ENCODE data around the gene DNAH14. TPM values are rescaled to one million over a fixed set of nuclear protein-coding genes. Genes with fewer than 3 reads are reported as not detected.

DNAH14 gene
- total RNA-seq, 2 experiments from 2014 or later: 0.27 to 0.34 TPM

- Mint-ChIP-seq H3K27ac (no peak overlapping the region), H3K4me3 (no peak overlapping the region), H3K9me3 (peaks cover 8% of the 10 kb centered on the region), H3K36me3 (ENCODE audit: low read depth) (no peaks in the 10 kb centered on the region), H3K27me3 (peaks cover 21% of the 10 kb centered on the region), H3K4me1 (ENCODE audit: low read depth) (no peaks in the 10 kb centered on the region)
- ChIA-PET CTCF (no interaction called here), POLR2A (interaction anchor here (0.6 kb wide), 1 partner anchor 57 kb away, joined by 3 read pairs; no protein-coding TSS in a partner anchor)
- TF ChIP-seq CTCF (IDR thresholded peaks at IDR 0.05): no peak
- Histone ChIP-seq H3K4me1 (ENCODE audit: insufficient read depth, low read length) (no peaks in the 10 kb centered on the region), H3K36me3 (ENCODE audit: insufficient read depth, low read length) (no peaks in the 10 kb centered on the region), H3K27me3 (ENCODE audit: control insufficient read depth in 1 of 2, insufficient read depth in 2 of 2, low read length in 2 of 2) (peaks cover 0 to 19% of the 10 kb centered on the region in 2 experiments), H3K9me3 (ENCODE audit: control insufficient read depth in 1 of 2, insufficient read depth in 1 of 2, low read length in 2 of 2) (peaks cover 3 to 7% of the 10 kb centered on the region in 2 experiments), H3K27ac (ENCODE audit: low read depth in 1 of 2, low read length in 2 of 2) (no peak overlapping the region), H3K4me3 (ENCODE audit: low read length) (no peak overlapping the region)
- no peak for ATAC-seq (ENCODE audit: poor library complexity)
- no peak for DNase-seq
- intact Hi-C loops (cut with DNase I, micrococcal nuclease): no loop called here
These were observed 23.1 kb upstream of the DNAH14 start for GRCh38 chr1:224906340-224906739.

GRCh38 chr1:224911217-224911616 lies 18.3 kb upstream of the DNAH14 start:
- no peak for TF ChIP-seq CTCF (IDR thresholded peaks at IDR 0.05)
- CTCF ChIA-PET: no interaction called here
- no peaks in the 10 kb centered on the region for H3K36me3 Mint-ChIP-seq (ENCODE audit: low read depth)
- Histone ChIP-seq H3K36me3 (ENCODE audit: insufficient read depth, low read length) (no peaks in the 10 kb centered on the region), H3K27me3 (ENCODE audit: control insufficient read depth in 1 of 2, insufficient read depth in 2 of 2, low read length in 2 of 2) (peaks cover 0 to 11% of the 10 kb centered on the region in 2 experiments), H3K27ac (ENCODE audit: low read depth in 1 of 2, low read length in 2 of 2) (no peak overlapping the region), H3K9me3 (ENCODE audit: control insufficient read depth in 1 of 2, insufficient read depth in 1 of 2, low read length in 2 of 2) (peaks cover 15 to 43% of the 10 kb centered on the region in 2 experiments), H3K4me3 (ENCODE audit: low read length) (no peak overlapping the region), H3K4me1 (ENCODE audit: insufficient read depth, low read length) (no peaks in the 10 kb centered on the region)
- H3K4me1 Mint-ChIP-seq (ENCODE audit: low read depth): no peaks in the 10 kb centered on the region
- H3K9me3 Mint-ChIP-seq: peaks cover 20% of the 10 kb centered on the region
- intact Hi-C loops (cut with DNase I, micrococcal nuclease): no loop called here
- ATAC-seq (ENCODE audit: poor library complexity): no peak
- DNase-seq: no peak
- H3K4me3 Mint-ChIP-seq: no peak overlapping the region
- no peak overlapping the region for H3K27ac Mint-ChIP-seq
- peaks cover 9% of the 10 kb centered on the region for H3K27me3 Mint-ChIP-seq
- POLR2A ChIA-PET: no interaction called here

GRCh38 chr1:224914292-224914900 lies 15.1 kb upstream of the DNAH14 start:
- no peaks in the 10 kb centered on the region for H3K36me3 ChIP-seq (ENCODE audit: insufficient read depth, low read length)
- POLR2A ChIA-PET: no interaction called here
- no peak for DNase-seq
- no peaks in the 10 kb centered on the region for H3K4me1 ChIP-seq (ENCODE audit: insufficient read depth, low read length)
- Mint-ChIP-seq H3K27ac (no peak overlapping the region), H3K4me3 (no peak overlapping the region), H3K9me3 (peaks cover 20% of the 10 kb centered on the region), H3K27me3 (peaks cover 11% of the 10 kb centered on the region), H3K36me3 (ENCODE audit: low read depth) (no peaks in the 10 kb centered on the region), H3K4me1 (ENCODE audit: low read depth) (no peaks in the 10 kb centered on the region)
- ATAC-seq (ENCODE audit: poor library complexity): no peak
- intact Hi-C loops (cut with DNase I, micrococcal nuclease): no loop called here
- CTCF ChIA-PET: interaction anchor here (1.1 kb wide), 1 partner anchor 125 kb away, joined by 4 read pairs; no protein-coding TSS in a partner anchor
- peaks cover 15 to 43% of the 10 kb centered on the region in 2 experiments for H3K9me3 ChIP-seq (ENCODE audit: control insufficient read depth in 1 of 2, insufficient read depth in 1 of 2, low read length in 2 of 2)
- peaks cover 0 to 5% of the 10 kb centered on the region in 2 experiments for H3K27me3 ChIP-seq (ENCODE audit: control insufficient read depth in 1 of 2, insufficient read depth in 2 of 2, low read length in 2 of 2)
- no peak overlapping the region for H3K27ac ChIP-seq (ENCODE audit: low read depth in 1 of 2, low read length in 2 of 2)
- TF ChIP-seq CTCF (IDR thresholded peaks at IDR 0.05): no peak
- H3K4me3 ChIP-seq (ENCODE audit: low read length): no peak overlapping the region

Data from CD4-positive, alpha-beta T cell (primary cell).